Ovary (tissue), 3 donors: ENCODE data around the gene SEC16B.

Experiments
- CTCF ChIP-seq, 3 donors: fragments of 450-650 bp in 2 of 3; fragments of 200-600 bp in 1 of 3; IDR thresholded peaks; one replicate each; pipeline versions ENCODE4 v1.5.1 to v1.8.0; 2016 to 2022; ENCODE audit warnings: antibody characterized with exemption in 3 of 3, mild to moderate bottlenecking in 1 of 3
- EP300 ChIP-seq: sonication (generic); formaldehyde crosslinking; IDR thresholded peaks from one replicate; pipeline ENCODE4 v1.6.1; 2017; ENCODE audit warnings: antibody characterized with exemption
- POLR2A ChIP-seq: fragments of 450-650 bp; IDR thresholded peaks from one replicate; pipeline ENCODE4 v1.6.1; 2017; ENCODE audit warnings: antibody characterized with exemption, mild to moderate bottlenecking, moderate library complexity
- donor health status: DM: no; HTN: no; CAD: no.

- TF ChIP-seq CTCF (IDR thresholded peaks at IDR 0.05) (no peak), POLR2A (no peak), EP300 (no peak)
These were observed 49.4 kb upstream of the SEC16B start for GRCh38 chr1:178019208-178019607.
